GM12878 (cell line): ENCODE measurements around the gene CSTA.

Source experiments
- ATF2 ChIP-seq: IDR thresholded peaks from 2 replicates; pipeline ENCODE4 v1.6.1; 2012; ENCODE audit warnings: low read length, inconsistent platforms
- BACH1 ChIP-seq: fragments of 450-650 bp; IDR thresholded peaks from 2 replicates; pipeline ENCODE4 v1.6.1; 2017; ENCODE audit warnings: mild to moderate bottlenecking, borderline replicate concordance
- CTCF ChIP-seq, 3 experiments: IDR thresholded peaks in 2 of 3; conservative IDR thresholded peaks in 1 of 3; 2 replicates each; pipeline ENCODE4 v1.5.1; 2011; ENCODE audit warnings: low read depth in 3 of 3, low read length in 3 of 3, mild to moderate bottlenecking in 3 of 3, control low read depth in 2 of 3, moderate library complexity in 2 of 3, inconsistent platforms in 1 of 3, mixed read lengths in 1 of 3; ENCODE audit not compliant: control insufficient read depth in 2 of 3, insufficient read depth in 1 of 3; ENCODE audit errors: extremely low read depth in 1 of 3
- EP300 ChIP-seq, 2 experiments: fragments of 150-350 bp in 1 of 2; IDR thresholded peaks; 2 replicates each; pipeline ENCODE4 v1.6.1; 2011 to 2012; ENCODE audit warnings: low read depth in 2 of 2, low read length in 2 of 2, borderline replicate concordance in 1 of 2, improper control_type of control experiment in 1 of 2, inconsistent platforms in 1 of 2; ENCODE audit not compliant: control insufficient read depth in 1 of 2
- HDAC6 ChIP-seq: fragments of 200-600 bp; sonication (generic); IDR thresholded peaks from one replicate; pipeline ENCODE4 v1.8.0; 2017; ENCODE audit warnings: antibody characterized with exemption; ENCODE audit not compliant: unreplicated experiment
- SIN3A ChIP-seq: IDR thresholded peaks from 2 replicates; pipeline ENCODE4 v1.6.1; 2012; ENCODE audit warnings: low read depth, low read length, improper control_type of control experiment
- TAF1 ChIP-seq: IDR thresholded peaks from 2 replicates; pipeline ENCODE4 v1.6.1; 2011; ENCODE audit warnings: mild to moderate bottlenecking, low read depth, low read length, borderline replicate concordance
- ZBTB33 ChIP-seq: fragments of 450-650 bp; IDR thresholded peaks from 2 replicates; pipeline ENCODE4 v1.6.1; 2017; ENCODE audit warnings: mild to moderate bottlenecking

- TF ChIP-seq ZBTB33 = no peak
- no peak for TF ChIP-seq BACH1
- no peak for TF ChIP-seq ATF2
- TF ChIP-seq TAF1 = no peak
- no peak for TF ChIP-seq CTCF (IDR thresholded peaks at IDR 0.05 in 2 of 3, conservative IDR thresholded peaks at IDR 0.05 in 1 of 3; ENCODE audit: control insufficient read depth in 2 of 3, extremely low read depth in 1 of 3, insufficient read depth in 1 of 3, low read depth in 3 of 3, low read length in 3 of 3)
- no peak for TF ChIP-seq SIN3A
- no peak for TF ChIP-seq EP300 (IDR thresholded peaks at IDR 0.05; ENCODE audit: borderline replicate concordance in 1 of 2, control insufficient read depth in 1 of 2, low read depth in 2 of 2, low read length in 2 of 2)
- no peak for TF ChIP-seq HDAC6
Measured at GRCh38 chr3:122307976-122308375, 17.1 kb upstream of the CSTA start.
